Measurements from ENCODE around the gene CCDC12. TPM values are rescaled to one million over a fixed set of nuclear protein-coding genes. Genes with fewer than 3 reads are reported as not detected.

CCDC12 gene
- total RNA-seq, 2 donors from 2014 or later, result 46.7 to 47.8 TPM

- H3K9ac ChIP-seq (ENCODE audit: extremely low read depth, low read length, poor library complexity, severe bottlenecking), result no peak overlapping the region
- H3K4me3 ChIP-seq (ENCODE audit: low read length), result peak overlapping the region; percentile 4
- Mint-ChIP-seq H3K36me3 (ENCODE audit: low read depth) (peaks cover 19% of the 10 kb centered on the region), H3K27me3 (ENCODE audit: insufficient read depth) (no peaks in the 10 kb centered on the region), H3K4me1 (peaks cover 19% of the 10 kb centered on the region), H3K9me3 (no peaks in the 10 kb centered on the region), H3K4me3 (peak overlapping the region; percentile 91), H3K27ac (no peak overlapping the region)
- WGBS, 2 experiments (ENCODE audit: insufficient coverage in 1 of 2, insufficient read length in 1 of 2), result 93 to 96% methylated on average over 8 to 9 of the region's 9 CpGs
- DNase-seq, result no peak
- H3K27ac ChIP-seq (ENCODE audit: low read depth, low read length), result no peak overlapping the region
- H3K4me1 ChIP-seq (ENCODE audit: control insufficient read depth, insufficient read depth, low read length), result no peaks in the 10 kb centered on the region
- TF ChIP-seq CTCF (conservative IDR thresholded peaks at IDR 0.05), result no peak
- peaks cover 30% of the 10 kb centered on the region for H3K36me3 ChIP-seq (ENCODE audit: control insufficient read depth, insufficient read depth, low read length)
- no peaks in the 10 kb centered on the region for H3K27me3 ChIP-seq (ENCODE audit: control insufficient read depth, insufficient read depth, low read length, poor library complexity, severe bottlenecking)
- H3K9me3 ChIP-seq (ENCODE audit: control insufficient read depth, low read length), result no peaks in the 10 kb centered on the region
Observed at GRCh38 chr3:46974421-46975171, 1.9 kb downstream of the CCDC12 start.

GRCh38 chr3:46972396-46972795, 4.1 kb downstream of the CCDC12 start:
- 92 to 98% methylated on average over 2 of the region's 2 CpGs for WGBS, 2 experiments (ENCODE audit: insufficient coverage in 1 of 2, insufficient read length in 1 of 2)
- no peaks in the 10 kb centered on the region for H3K27me3 Mint-ChIP-seq (ENCODE audit: insufficient read depth)

GRCh38 chr3:46971742-46972141, 4.8 kb downstream of the CCDC12 start:
- Histone ChIP-seq H3K4me3 (ENCODE audit: low read length) (no peak overlapping the region), H3K9ac (ENCODE audit: extremely low read depth, low read length, poor library complexity, severe bottlenecking) (no peak overlapping the region), H3K36me3 (ENCODE audit: control insufficient read depth, insufficient read depth, low read length) (peaks cover 46% of the 10 kb centered on the region), H3K9me3 (ENCODE audit: control insufficient read depth, low read length) (no peaks in the 10 kb centered on the region), H3K27ac (ENCODE audit: low read depth, low read length) (no peak overlapping the region), H3K4me1 (ENCODE audit: control insufficient read depth, insufficient read depth, low read length) (peaks cover 2% of the 10 kb centered on the region), H3K27me3 (ENCODE audit: control insufficient read depth, insufficient read depth, low read length, poor library complexity, severe bottlenecking) (no peaks in the 10 kb centered on the region)
- no peak for TF ChIP-seq CTCF (conservative IDR thresholded peaks at IDR 0.05)
- Mint-ChIP-seq H3K9me3 (no peaks in the 10 kb centered on the region), H3K4me1 (peaks cover 23% of the 10 kb centered on the region), H3K36me3 (ENCODE audit: low read depth) (peaks cover 25% of the 10 kb centered on the region), H3K27ac (peak overlapping the region; percentile 31), H3K4me3 (no peak overlapping the region), H3K27me3 (ENCODE audit: insufficient read depth) (no peaks in the 10 kb centered on the region)
- 88 to 97% methylated on average over 1 of the region's 1 CpG for WGBS, 2 experiments (ENCODE audit: insufficient coverage in 1 of 2, insufficient read length in 1 of 2)
- DNase-seq, result no peak

More at GRCh38 chr3:46972396-46972795, 4.1 kb downstream of the CCDC12 start:
- no peaks in the 10 kb centered on the region for H3K27me3 ChIP-seq (ENCODE audit: control insufficient read depth, insufficient read depth, low read length, poor library complexity, severe bottlenecking)
- H3K9me3 Mint-ChIP-seq, result no peaks in the 10 kb centered on the region
- no peak overlapping the region for H3K9ac ChIP-seq (ENCODE audit: extremely low read depth, low read length, poor library complexity, severe bottlenecking)
- H3K4me1 Mint-ChIP-seq, result peaks cover 17% of the 10 kb centered on the region
- no peak for DNase-seq
- H3K4me3 ChIP-seq (ENCODE audit: low read length), result no peak overlapping the region
- H3K9me3 ChIP-seq (ENCODE audit: control insufficient read depth, low read length), result no peaks in the 10 kb centered on the region
- peaks cover 24% of the 10 kb centered on the region for H3K36me3 Mint-ChIP-seq (ENCODE audit: low read depth)
- H3K36me3 ChIP-seq (ENCODE audit: control insufficient read depth, insufficient read depth, low read length), result peaks cover 46% of the 10 kb centered on the region
- H3K4me1 ChIP-seq (ENCODE audit: control insufficient read depth, insufficient read depth, low read length), result no peaks in the 10 kb centered on the region
- H3K27ac Mint-ChIP-seq, result no peak overlapping the region
- TF ChIP-seq CTCF (conservative IDR thresholded peaks at IDR 0.05), result no peak
- H3K4me3 Mint-ChIP-seq, result no peak overlapping the region
- H3K27ac ChIP-seq (ENCODE audit: low read depth, low read length), result no peak overlapping the region
